Body of pancreas (tissue), 4 donors: ENCODE measurements around the gene RAB40AL.

Experiments
- POLR2A ChIP-seq, 3 donors: fragments of 450-650 bp; IDR thresholded peaks; one replicate each; pipeline ENCODE4 v1.6.1; 2016; ENCODE audit warnings: antibody characterized with exemption in 3 of 3, mild to moderate bottlenecking in 2 of 3
- TF ChIP-seq, protein P1 (sequence below), 7 experiments: fragments of 450-650 bp in 4 of 7; fragments of 200-600 bp in 3 of 7; sonication (generic) in 3 of 7; IDR thresholded peaks; one replicate each; pipeline ENCODE4 v1.5.1; 2016 to 2019; ENCODE audit warnings: antibody characterized with exemption in 7 of 7

DNA sequence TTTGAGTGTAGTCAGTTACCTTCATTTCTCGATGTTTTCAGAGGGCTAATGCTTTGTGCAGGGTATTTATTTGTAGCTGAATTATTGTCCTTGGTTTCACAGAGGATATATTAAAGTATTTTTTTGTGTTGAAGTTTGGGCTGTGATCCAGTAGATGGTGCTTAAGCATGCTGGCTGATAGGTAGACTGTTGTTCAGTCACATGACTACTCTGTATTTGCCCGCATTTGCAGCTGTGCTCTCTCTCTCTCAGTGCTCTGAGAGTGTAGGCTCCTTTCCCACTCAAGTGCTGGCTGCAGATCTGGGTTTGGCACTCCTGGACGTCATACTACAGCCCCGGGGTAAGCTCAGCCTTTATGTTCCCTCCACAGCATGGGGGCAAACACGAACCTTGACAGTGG, 21.7 kb downstream of the RAB40AL start:
- TF ChIP-seq POLR2A (IDR thresholded peaks at IDR 0.05): no peak
- TF ChIP-seq, protein P1, sequence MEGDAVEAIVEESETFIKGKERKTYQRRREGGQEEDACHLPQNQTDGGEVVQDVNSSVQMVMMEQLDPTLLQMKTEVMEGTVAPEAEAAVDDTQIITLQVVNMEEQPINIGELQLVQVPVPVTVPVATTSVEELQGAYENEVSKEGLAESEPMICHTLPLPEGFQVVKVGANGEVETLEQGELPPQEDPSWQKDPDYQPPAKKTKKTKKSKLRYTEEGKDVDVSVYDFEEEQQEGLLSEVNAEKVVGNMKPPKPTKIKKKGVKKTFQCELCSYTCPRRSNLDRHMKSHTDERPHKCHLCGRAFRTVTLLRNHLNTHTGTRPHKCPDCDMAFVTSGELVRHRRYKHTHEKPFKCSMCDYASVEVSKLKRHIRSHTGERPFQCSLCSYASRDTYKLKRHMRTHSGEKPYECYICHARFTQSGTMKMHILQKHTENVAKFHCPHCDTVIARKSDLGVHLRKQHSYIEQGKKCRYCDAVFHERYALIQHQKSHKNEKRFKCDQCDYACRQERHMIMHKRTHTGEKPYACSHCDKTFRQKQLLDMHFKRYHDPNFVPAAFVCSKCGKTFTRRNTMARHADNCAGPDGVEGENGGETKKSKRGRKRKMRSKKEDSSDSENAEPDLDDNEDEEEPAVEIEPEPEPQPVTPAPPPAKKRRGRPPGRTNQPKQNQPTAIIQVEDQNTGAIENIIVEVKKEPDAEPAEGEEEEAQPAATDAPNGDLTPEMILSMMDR (IDR thresholded peaks at IDR 0.05): peak in 3 of 7 experiments; percentile 22 to 38 (median 32)
